Activated B cell treated with CpG ODN at 0.5 μM for 24 hours (primary cell): Measurements from ENCODE around the gene CHMP4B. TPM values are rescaled to one million over a fixed set of nuclear protein-coding genes. Genes with fewer than 3 reads are reported as not detected.

Source experiments
- ATAC-seq: fragments of 200-7000 bp; cut with Tn5 transposase; one replicate; pipeline ENCODE4 v1.10.0; 2021; ENCODE audit warnings: low read depth, mild to moderate bottlenecking, moderate library complexity
- CTCF ChIA-PET: fragments of 350-600 bp; sonication (Branson Sonifier 250); formaldehyde crosslinking; loops from one replicate; lab custom pipeline; 2021; ENCODE audit warnings: antibody characterized with exemption; lab: Charles Lee
- POLR2A ChIA-PET: fragments of 350-600 bp; sonication (Branson Sonifier 250); formaldehyde crosslinking; loops from one replicate; lab custom pipeline; 2021; ENCODE audit warnings: antibody characterized with exemption; lab: Charles Lee
- DNase-seq: peaks from one replicate; pipeline ENCODE4 v3.0.0; 2022
- H3K27ac Mint-ChIP-seq: one replicate; pipeline ENCODE4 v1.8.0; 2020; ENCODE audit warnings: mixed read lengths
- H3K27me3 Mint-ChIP-seq: one replicate; pipeline ENCODE4 v1.8.0; 2021; ENCODE audit warnings: mixed read lengths
- H3K36me3 Mint-ChIP-seq: one replicate; pipeline ENCODE4 v1.8.0; 2021; ENCODE audit warnings: low read depth, mixed read lengths
- H3K4me1 Mint-ChIP-seq: one replicate; pipeline ENCODE4 v1.8.0; 2021; ENCODE audit warnings: mixed read lengths
- H3K4me3 Mint-ChIP-seq: one replicate; pipeline ENCODE4 v1.8.0; 2020; ENCODE audit warnings: mild to moderate bottlenecking, mixed read lengths
- H3K9me3 Mint-ChIP-seq: one replicate; pipeline ENCODE4 v1.8.0; 2020; ENCODE audit warnings: mixed read lengths
- intact Hi-C: fragments of 100-400 bp; cut with micrococcal nuclease; formaldehyde crosslinking; loops from one replicate; pipeline ENCODE4 v1.15.1; 2024
- total RNA-seq: library from RNA; stranded (reverse); gene quantifications from 2 replicates; pipeline ENCODE4 v1.2.3, GENCODE V29; 2022
- TF ChIP-seq, protein P1 (sequence below): fragments of 200-600 bp; IDR thresholded peaks from one replicate; pipeline ENCODE4 v1.8.0; 2022; ENCODE audit warnings: antibody characterized with exemption, mild to moderate bottlenecking

CHMP4B gene
- total RNA-seq, 1 donor from 2014 or later = 116 TPM

DNA sequence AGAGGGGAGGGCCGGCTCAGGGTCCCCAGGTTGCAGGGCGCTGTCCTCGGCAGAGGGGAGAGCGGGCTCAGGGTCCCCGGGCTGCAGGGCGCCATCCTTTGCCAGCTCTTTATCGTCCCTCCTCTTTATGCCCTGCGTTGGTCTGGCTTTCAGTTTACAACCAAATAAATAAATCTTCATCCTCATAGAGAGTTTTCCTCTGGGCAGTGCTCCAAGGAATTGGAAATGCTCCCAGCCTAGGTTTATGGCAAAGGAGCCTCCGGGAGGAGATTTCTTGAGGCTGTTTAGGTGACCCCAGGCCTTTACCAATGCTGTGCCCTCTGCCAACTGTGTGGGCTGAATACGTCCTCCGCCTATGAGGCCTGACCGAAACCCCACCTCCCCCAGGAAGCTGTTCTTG is 60.2 kb downstream of the CHMP4B start:
- Mint-ChIP-seq H3K36me3 (no peaks in the 10 kb centered on the region), H3K27ac (no peak overlapping the region), H3K4me3 (no peak overlapping the region), H3K27me3 (no peaks in the 10 kb centered on the region), H3K4me1 (peaks cover 17% of the 10 kb centered on the region), H3K9me3 (no peaks in the 10 kb centered on the region)
- ChIA-PET CTCF (interaction anchor here (0.9 kb wide), 1 partner anchor 9 kb away, joined by 3 read pairs; no protein-coding TSS in a partner anchor), POLR2A (no interaction called here)
- intact Hi-C loops = no loop called here
- TF ChIP-seq, protein P1, sequence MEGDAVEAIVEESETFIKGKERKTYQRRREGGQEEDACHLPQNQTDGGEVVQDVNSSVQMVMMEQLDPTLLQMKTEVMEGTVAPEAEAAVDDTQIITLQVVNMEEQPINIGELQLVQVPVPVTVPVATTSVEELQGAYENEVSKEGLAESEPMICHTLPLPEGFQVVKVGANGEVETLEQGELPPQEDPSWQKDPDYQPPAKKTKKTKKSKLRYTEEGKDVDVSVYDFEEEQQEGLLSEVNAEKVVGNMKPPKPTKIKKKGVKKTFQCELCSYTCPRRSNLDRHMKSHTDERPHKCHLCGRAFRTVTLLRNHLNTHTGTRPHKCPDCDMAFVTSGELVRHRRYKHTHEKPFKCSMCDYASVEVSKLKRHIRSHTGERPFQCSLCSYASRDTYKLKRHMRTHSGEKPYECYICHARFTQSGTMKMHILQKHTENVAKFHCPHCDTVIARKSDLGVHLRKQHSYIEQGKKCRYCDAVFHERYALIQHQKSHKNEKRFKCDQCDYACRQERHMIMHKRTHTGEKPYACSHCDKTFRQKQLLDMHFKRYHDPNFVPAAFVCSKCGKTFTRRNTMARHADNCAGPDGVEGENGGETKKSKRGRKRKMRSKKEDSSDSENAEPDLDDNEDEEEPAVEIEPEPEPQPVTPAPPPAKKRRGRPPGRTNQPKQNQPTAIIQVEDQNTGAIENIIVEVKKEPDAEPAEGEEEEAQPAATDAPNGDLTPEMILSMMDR = no peak
- DNase-seq = no peak
- ATAC-seq = no peak

DNA sequence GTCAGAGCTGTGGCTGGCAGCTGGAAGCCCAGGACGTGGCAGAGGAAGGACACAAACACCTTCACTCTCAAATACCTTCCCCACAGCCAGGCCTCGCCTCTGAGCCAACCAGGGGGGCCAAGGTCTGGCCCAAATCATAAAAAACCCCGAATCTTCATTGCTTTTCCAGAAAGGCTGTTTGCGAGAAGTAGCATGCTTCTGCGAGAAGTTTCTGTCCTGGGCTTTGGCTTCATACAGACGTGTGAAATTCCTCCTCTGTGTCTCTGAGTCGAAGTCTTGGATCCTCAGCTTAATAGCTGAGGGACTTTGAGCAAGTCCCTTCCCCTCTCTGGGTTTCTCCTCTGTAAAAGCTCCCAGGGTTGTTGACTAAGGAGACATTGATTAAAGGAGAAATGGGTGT is 63.0 kb downstream of the CHMP4B start:
- ATAC-seq (no peak), DNase-seq (no peak)
- peaks cover 7% of the 10 kb centered on the region for H3K9me3 Mint-ChIP-seq
- H3K4me1 Mint-ChIP-seq = peaks cover 17% of the 10 kb centered on the region
- CTCF ChIA-PET = no interaction called here
- H3K36me3 Mint-ChIP-seq = no peaks in the 10 kb centered on the region
- H3K27me3 Mint-ChIP-seq = no peaks in the 10 kb centered on the region
- peak overlapping the region; percentile 59 for H3K27ac Mint-ChIP-seq
- no peak overlapping the region for H3K4me3 Mint-ChIP-seq
- intact Hi-C loops = no loop called here
- POLR2A ChIA-PET = interaction anchor here (0.7 kb wide), 1 partner anchor 60 kb away, joined by 5 read pairs; no protein-coding TSS in a partner anchor
- TF ChIP-seq, protein P1 = no peak

DNA sequence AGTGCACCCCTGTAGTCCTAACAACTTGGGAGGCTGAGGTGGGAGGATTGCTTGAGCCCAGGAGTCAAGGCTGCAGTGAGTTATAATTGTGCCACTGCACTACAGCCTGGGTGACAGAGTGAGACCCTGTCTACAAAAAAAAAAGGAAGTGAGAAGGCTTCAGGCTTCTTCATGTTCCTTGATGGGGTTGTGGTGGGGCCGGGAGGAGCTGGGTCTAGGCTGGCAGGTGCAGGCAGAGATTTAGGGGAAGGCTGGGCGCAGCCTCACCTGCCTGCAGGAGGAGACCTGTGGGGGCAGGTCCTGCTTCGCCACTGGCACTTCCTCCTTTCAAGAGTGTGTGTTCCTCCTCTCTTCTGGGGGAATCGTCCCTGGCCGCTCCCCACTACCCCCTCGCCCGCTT is 63.9 kb downstream of the CHMP4B start:
- CTCF ChIA-PET = no interaction called here
- DNase-seq (peak; percentile 31), ATAC-seq (peak; percentile 92)
- Mint-ChIP-seq H3K9me3 (peaks cover 8% of the 10 kb centered on the region), H3K36me3 (no peaks in the 10 kb centered on the region), H3K4me3 (no peak overlapping the region), H3K27me3 (no peaks in the 10 kb centered on the region), H3K4me1 (peaks cover 17% of the 10 kb centered on the region), H3K27ac (no peak overlapping the region)
- POLR2A ChIA-PET = interaction anchor here (0.7 to 1.0 kb wide), 2 partner anchors 16 to 118 kb away, joined by 3 to 5 read pairs; partner anchors contain the start of gene RALY
- intact Hi-C loops = no loop called here
- TF ChIP-seq, protein P1 = no peak

DNA sequence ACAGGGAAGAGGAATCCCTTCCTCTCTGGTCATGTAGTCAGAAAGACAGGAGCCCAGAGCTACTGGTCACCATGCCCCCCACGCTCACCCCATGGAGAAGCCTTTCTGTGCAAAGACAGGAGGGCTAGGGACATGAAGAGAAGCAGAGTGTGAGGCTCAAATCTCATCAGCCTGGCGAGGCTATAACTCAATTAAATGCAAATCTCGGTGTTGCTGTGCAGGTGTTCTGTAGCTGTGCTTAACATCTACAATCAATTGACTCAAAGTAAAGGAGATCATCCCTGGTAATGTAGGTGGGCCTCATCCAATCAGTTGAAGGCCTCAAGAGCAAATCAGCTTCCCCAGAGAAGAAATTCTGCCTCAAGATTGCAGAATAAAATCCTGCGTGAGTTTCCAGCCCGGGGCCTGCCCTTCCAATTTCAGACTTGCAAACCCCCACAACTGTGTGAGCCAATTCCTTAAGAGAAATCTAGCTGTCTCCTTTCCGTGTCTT is 64.4 kb downstream of the CHMP4B start:
- POLR2A ChIA-PET = interaction anchor here (0.7 to 1.0 kb wide), 2 partner anchors 16 to 118 kb away, joined by 3 to 5 read pairs; partner anchors contain the start of gene RALY
- DNase-seq = no peak
- no peak for ATAC-seq
- CTCF ChIA-PET = no interaction called here
- TF ChIP-seq, protein P1 = no peak
- Mint-ChIP-seq H3K4me3 (no peak overlapping the region), H3K27me3 (no peaks in the 10 kb centered on the region), H3K36me3 (no peaks in the 10 kb centered on the region), H3K4me1 (peaks cover 17% of the 10 kb centered on the region), H3K27ac (no peak overlapping the region), H3K9me3 (peaks cover 10% of the 10 kb centered on the region)
- intact Hi-C loops = no loop called here

DNA sequence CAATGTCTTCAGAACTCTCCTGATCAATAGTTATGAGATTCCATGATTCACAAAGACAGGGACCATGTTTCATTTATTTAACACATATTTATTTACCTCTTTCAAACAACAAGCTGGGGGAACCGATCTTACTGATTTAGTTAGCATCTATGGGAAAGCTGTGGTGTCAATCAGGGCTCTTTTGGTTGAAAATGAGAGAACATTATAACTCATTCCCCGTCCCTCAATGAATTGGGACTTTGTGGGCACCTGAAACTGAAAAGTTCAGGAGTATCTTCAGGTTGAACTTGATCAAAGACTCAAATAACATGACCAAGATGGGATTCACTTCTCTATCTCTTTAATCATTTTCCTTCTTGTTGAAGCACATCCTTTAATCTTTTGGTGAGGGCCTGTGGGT is 67.4 kb downstream of the CHMP4B start:
- TF ChIP-seq, protein P1 = no peak

More for the DNA sequence above, 67.4 kb downstream of the CHMP4B start:
- Mint-ChIP-seq H3K4me1 (peaks cover 39% of the 10 kb centered on the region), H3K36me3 (no peaks in the 10 kb centered on the region), H3K27me3 (no peaks in the 10 kb centered on the region), H3K9me3 (peaks cover 10% of the 10 kb centered on the region), H3K27ac (no peak overlapping the region), H3K4me3 (no peak overlapping the region)
- ChIA-PET CTCF (no interaction called here), POLR2A (interaction anchor here (0.7 kb wide), 1 partner anchor 81 kb away, joined by 3 read pairs; no protein-coding TSS in a partner anchor)
- ATAC-seq = no peak
- DNase-seq = no peak
- intact Hi-C loops = no loop called here
